GM12873 (cell line): ENCODE measurements around the gene STX5.
A peak's percentile ranks its signal among the peaks of the same experiment; 100 is the strongest.

Experiments used
- CTCF ChIP-seq: IDR thresholded peaks from 2 replicates; pipeline ENCODE4 v1.5.1; 2012; ENCODE audit warnings: low read depth, mild to moderate bottlenecking, moderate library complexity, low read length, control low read depth; ENCODE audit not compliant: insufficient read depth; ENCODE audit errors: missing control alignments

STX5 gene

GRCh38 chr11:62789576-62789975 lies 42.3 kb downstream of the STX5 start:
- TF ChIP-seq CTCF, result no peak

- peak; percentile 10 for TF ChIP-seq CTCF
Measured at GRCh38 chr11:62788991-62789390, 42.9 kb downstream of the STX5 start.

- peak; percentile 77 for TF ChIP-seq CTCF
Measured at GRCh38 chr11:62787005-62787759, 44.7 kb downstream of the STX5 start, which contains the start of gene TMEM179B. TMEM179B (plus strand) TSS chr11:62787402; CDS start chr11:62787432, 30 bp downstream.

GRCh38 chr11:62786318-62787004 lies 45.4 kb downstream of the STX5 start:
- TF ChIP-seq CTCF, result peak; percentile 98

- TF ChIP-seq CTCF, result no peak
Measured at GRCh38 chr11:62782753-62783152, 49.1 kb downstream of the STX5 start.

- no peak for TF ChIP-seq CTCF
Measured at GRCh38 chr11:62778441-62778840, 53.4 kb downstream of the STX5 start.

- TF ChIP-seq CTCF, result no peak
Measured at GRCh38 chr11:62777389-62777788, 54.5 kb downstream of the STX5 start.
